ACHN (cell line): ENCODE measurements around the gene CDCP2.

Source experiments
- DNase-seq: peaks from one replicate; pipeline ENCODE4 v3.0.0-alpha.2; 2015
- in situ Hi-C: cut with HindIII; loops from 2 replicates; pipeline ENCODE4 v1.10.0; 2017; ENCODE audit warnings: low sequenced_read_pairs, low pct_ligation_motif_present, low pct_unique_long_range_greater_than_20kb

The CDCP2 gene

GRCh38 chr1:54122135-54122751, 30.6 kb downstream of the CDCP2 start:
- in situ Hi-C loops = no loop called here
- DNase-seq = no peak

DNA sequence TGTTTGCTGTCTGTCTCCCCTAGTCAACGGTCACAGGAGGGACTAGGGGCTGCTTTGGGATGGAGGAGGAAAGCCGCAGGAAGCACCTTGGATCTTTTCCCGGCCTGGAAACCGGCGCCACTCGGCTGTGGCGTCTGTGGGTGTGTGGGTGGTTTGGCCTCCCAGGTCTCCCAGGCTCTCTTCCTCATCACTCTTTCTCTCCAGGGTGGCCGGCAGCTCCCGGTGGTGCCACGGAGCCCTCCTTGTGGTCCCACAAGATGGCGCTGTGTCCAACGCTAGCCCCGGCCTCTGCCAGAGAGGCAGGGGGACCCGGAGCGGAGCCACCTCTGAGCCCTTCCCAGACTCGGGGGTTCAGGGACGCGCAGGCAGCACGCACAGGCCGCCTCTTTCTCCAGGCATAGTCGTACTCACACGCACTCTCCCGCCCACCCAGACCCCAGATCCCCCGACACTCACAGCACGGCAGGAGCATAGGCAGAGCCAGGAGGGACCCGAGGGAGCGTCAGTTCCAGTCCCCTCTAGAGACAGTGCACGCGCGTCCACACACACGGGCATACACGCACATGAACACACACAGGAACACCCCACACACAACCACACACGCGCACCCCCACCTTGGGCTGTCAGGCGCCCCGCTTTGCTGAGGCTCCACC, 31.2 kb downstream of the CDCP2 start:
- in situ Hi-C loops = no loop called here
- peak; percentile 67 for DNase-seq

DNA sequence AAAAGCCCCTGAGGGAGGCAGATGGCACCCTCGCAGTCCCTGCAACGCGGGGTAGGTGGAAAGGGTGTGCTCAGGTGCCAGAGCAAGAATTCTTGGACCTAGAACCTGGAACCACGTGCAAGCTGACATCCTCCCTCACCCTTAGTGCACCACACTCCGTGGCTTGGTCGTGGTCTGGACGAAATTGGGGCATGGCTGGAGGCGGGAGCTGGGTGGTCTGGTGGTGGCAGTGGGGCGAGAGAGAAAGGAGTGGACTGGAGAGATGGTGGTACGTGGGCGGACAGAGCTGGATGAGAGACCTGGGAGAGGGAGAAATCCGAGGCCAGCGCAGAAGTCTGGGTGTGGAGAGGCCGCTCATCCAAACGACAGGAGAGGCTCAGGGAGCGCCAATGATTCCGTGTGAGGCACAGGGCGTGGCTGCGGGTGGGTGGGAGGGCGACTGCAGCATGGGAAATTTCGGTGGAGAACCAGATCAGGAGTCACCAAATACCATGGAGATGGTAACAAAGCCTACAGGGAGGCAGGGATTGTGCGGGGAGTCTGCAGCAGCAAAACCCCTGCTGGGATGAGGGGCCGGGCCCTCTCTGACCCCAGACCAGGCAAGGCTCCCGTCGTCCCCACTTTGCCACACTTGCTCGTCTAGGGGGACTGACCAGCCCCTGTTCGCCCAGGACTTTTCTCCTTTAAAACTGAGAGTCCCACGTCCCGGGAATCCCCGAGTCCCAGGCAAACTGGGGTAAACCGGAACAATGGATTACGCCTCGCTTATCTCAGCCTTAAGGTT, 31.9 kb downstream of the CDCP2 start:
- in situ Hi-C loops = no loop called here
- no peak for DNase-seq

DNA sequence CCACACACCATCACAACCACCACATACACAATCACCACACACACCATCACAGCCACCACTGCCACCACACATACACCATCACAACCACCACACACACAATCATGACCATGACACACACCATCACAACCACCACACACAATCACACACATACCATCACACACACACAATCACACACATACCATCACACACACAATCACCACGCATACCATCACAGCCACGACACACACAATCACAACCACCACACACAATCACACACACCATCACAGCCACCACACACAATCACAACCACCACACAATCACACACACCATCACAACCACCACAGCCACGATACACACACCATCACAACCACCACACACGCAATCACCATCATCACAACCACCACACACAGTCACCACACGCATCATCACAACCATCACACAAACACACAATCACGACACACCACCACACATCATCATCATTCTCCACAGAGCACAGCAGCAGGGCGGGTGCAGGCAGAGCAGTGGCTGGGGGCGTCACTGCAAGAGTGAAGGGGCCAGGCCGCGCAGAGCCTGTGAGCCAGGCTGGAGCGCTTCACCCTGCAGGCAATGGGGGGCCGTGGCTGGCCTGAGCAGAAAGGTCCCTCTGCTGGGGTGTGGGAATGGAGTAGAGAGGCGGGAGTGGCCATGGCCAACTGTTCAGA, 32.6 kb downstream of the CDCP2 start:
- DNase-seq = no peak
- in situ Hi-C loops = no loop called here

DNA sequence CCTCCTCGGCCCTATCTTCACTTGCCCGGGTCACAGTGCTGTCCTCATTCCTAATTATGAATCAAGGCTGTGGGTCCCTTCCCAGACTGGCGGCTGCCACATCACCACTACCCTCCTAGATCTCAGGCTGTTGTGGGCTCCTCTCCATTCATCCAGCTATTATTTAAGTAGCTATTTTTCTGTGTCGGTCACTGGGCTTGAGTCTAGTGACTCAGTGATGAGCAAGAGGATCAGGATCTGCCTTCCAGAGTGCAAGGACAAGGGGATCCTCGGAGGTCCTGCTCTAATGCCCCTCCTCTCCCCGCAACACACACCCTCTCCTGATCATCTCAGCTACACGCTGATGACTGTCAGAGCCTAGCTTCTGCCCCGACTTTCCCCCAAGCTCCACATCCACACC, 34.1 kb downstream of the CDCP2 start:
- DNase-seq = peak; percentile 75
- in situ Hi-C loops = no loop called here

- in situ Hi-C loops = no loop called here
- DNase-seq = peak; percentile 55
Observed at GRCh38 chr1:54117815-54118563, 34.8 kb downstream of the CDCP2 start.

GRCh38 chr1:54115520-54115919, 37.3 kb downstream of the CDCP2 start:
- in situ Hi-C loops = no loop called here

GRCh38 chr1:54114955-54115354, 37.8 kb downstream of the CDCP2 start:
- no peak for DNase-seq
- in situ Hi-C loops = no loop called here

More at GRCh38 chr1:54115520-54115919, 37.3 kb downstream of the CDCP2 start:
- no peak for DNase-seq

- no peak for DNase-seq
- in situ Hi-C loops = no loop called here
Observed at GRCh38 chr1:54114001-54114400, 38.8 kb downstream of the CDCP2 start.

GRCh38 chr1:54112705-54113368, 40.0 kb downstream of the CDCP2 start:
- no peak for DNase-seq
- in situ Hi-C loops = no loop called here

- DNase-seq = no peak
- in situ Hi-C loops = no loop called here
Observed at GRCh38 chr1:54112027-54112426, 40.8 kb downstream of the CDCP2 start.

DNA sequence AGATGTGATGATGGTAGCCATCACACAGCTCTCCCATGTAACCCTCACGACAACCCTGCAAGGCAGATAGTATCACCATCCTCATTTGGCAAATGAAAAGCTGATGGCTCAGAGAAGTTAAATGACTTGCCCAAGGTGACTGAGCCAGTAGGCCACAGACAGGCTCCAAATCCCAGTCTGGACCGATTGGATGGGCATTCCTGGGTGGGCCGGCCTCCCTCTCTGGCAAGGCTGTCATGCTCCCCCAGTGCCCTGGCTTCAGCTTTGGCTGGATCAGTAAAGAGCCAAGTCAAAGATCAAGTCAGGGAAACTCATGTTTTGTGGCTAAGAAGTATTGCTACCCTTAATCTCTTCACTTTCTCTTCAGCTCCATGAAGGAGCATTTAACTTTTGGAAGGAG, 41.2 kb downstream of the CDCP2 start:
- in situ Hi-C loops = no loop called here
- no peak for DNase-seq

DNA sequence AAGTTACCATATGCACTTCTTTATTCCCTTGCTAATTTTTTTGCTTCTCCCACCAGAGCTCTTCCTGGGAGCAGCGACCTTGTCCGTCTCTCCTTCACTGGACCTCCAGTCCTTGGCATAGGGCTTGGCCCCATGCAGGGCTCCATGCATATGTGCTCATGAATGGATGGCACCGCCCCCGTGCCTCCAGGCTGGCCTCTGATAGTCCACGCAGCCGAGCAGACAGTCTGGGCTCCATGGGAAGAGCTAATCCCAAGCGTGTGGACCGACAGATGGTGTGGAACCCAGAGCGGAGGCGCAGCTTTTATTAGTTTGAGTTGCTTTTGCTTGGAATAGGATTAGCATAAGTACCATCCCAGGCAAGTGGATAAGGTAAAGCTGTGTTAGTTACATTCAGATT, 41.8 kb downstream of the CDCP2 start:
- in situ Hi-C loops = no loop called here
- no peak for DNase-seq

DNA sequence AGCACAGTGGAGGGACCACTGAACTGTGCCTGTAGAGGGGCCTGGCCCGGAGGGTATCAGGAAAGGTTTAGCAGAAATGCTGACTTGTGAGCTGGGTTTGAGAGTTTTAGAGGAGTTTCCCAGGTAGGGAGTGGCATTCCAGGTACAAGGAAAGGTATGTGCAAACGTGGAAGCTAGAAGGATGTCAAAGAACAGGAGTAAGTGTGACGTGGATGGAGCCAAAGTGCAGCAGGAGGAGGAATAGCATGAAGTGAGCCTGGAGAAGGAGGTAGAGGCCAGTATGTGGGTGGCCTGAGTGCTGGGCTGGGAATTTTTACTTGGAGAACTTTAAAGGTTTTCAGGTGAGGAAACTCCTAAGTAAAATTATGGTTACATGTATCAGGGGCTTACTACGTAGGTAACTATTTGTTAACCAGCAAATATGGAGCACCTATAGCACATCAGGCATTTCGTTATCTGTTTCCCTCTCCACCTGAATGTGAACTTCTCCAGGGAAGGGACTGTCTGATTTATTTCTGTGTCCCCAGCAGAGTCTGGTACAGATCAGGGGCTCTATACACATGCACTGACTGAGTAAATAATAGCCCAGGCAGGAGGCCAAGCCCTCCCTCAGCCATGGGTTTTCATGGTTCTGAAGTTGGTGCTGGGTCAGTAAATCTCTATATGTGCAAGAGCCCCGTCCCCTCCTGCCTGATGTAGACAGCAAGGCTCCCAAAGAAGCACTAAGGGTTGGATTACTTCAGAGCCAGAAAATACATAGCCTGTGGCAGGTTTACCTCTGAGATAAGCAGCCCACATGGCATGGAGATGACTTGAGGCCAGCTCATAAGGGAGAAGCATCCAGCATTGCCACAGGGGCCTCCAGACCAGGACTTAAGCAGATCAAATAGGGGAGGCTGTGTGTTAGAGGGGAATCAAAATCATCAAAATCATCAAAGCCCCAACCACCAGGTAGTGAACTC, 43.4 kb downstream of the CDCP2 start:
- no peak for DNase-seq

GRCh38 chr1:54108156-54108555, 44.6 kb downstream of the CDCP2 start:
- in situ Hi-C loops = no loop called here

More for the DNA sequence above, 43.4 kb downstream of the CDCP2 start:
- in situ Hi-C loops = no loop called here

GRCh38 chr1:54107131-54107530, 45.7 kb downstream of the CDCP2 start:
- in situ Hi-C loops = no loop called here
- no peak for DNase-seq

More at GRCh38 chr1:54108156-54108555, 44.6 kb downstream of the CDCP2 start:
- no peak for DNase-seq

GRCh38 chr1:54105736-54106269, 47.0 kb downstream of the CDCP2 start:
- in situ Hi-C loops = no loop called here
- DNase-seq = no peak
